HG02610 (cell line): ENCODE data around the gene TUNAR.
"Not testable (repeated sequence)": the region's sequence is repeated elsewhere in the genome, so short reads cannot be mapped to it uniquely, and the experiment has no call there.

Source experiments
- ATAC-seq: cut with Tn5 transposase; IDR thresholded peaks from one replicate; pipeline ENCODE4 v1.9.1; 2021; ENCODE audit warnings: mild to moderate bottlenecking, moderate library complexity; ENCODE audit not compliant: unreplicated experiment

The TUNAR gene

DNA sequence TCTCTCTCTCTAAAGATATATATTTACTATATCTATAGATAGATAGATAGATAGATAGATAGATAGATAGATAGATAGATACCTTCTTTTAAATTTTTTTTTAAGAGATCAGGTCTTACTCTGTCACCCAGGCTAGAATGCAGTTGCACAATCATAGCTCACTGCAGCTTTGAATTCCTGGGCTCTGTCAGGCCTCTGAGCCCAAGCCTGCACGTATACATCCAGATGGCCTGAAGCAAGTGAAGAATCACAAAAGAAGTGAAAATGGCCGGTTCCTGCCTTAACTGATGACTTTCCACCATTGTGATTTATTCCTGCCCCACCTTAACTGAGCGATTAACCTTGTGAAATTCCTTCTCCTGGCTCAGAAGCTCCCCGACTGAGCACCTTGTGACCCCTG, 91.4 kb downstream of the TUNAR start:
- not testable (repeated sequence) for ATAC-seq
